WERI-Rb-1 (cell line): ENCODE measurements around the gene POU3F2.
A peak's percentile ranks its signal among the peaks of the same experiment; 100 is the strongest.

Experiments used
- DNase-seq: peaks from one replicate; pipeline ENCODE4 v3.0.0-alpha.2; 2020
- H3K27ac ChIP-seq: fragments of 250-450 bp; sonication (Bioruptor Pico); 2 replicates; pipeline ENCODE4 v1.5.1; 2020; ENCODE audit warnings: mild to moderate bottlenecking, moderate library complexity
- H3K27me3 ChIP-seq: fragments of 250-450 bp; sonication (Bioruptor Pico); 2 replicates; pipeline ENCODE4 v1.5.1; 2021; ENCODE audit warnings: mild to moderate bottlenecking, low read depth, moderate library complexity; ENCODE audit not compliant: insufficient read depth, severe bottlenecking
- H3K36me3 ChIP-seq: fragments of 250-450 bp; sonication (Bioruptor Pico); 2 replicates; pipeline ENCODE4 v1.5.1; 2020; ENCODE audit warnings: mild to moderate bottlenecking, moderate library complexity
- H3K4me3 ChIP-seq: 2 replicates; pipeline ENCODE4 v1.5.1; 2011; ENCODE audit warnings: low read depth, mild to moderate bottlenecking, control low read depth, low read length
- H3K9me3 ChIP-seq: fragments of 250-450 bp; sonication (Bioruptor Pico); 2 replicates; pipeline ENCODE4 v1.5.1; 2021; ENCODE audit warnings: mild to moderate bottlenecking, moderate library complexity; ENCODE audit not compliant: severe bottlenecking
- TF ChIP-seq, protein P1 (sequence below): IDR thresholded peaks from 2 replicates; pipeline ENCODE4 v1.5.1; 2011; ENCODE audit warnings: low read depth, mild to moderate bottlenecking, control low read depth, inconsistent platforms, low read length

Gene POU3F2

GRCh38 chr6:98828211-98828788 lies 6.1 kb upstream of the POU3F2 start:
- TF ChIP-seq, protein P1, sequence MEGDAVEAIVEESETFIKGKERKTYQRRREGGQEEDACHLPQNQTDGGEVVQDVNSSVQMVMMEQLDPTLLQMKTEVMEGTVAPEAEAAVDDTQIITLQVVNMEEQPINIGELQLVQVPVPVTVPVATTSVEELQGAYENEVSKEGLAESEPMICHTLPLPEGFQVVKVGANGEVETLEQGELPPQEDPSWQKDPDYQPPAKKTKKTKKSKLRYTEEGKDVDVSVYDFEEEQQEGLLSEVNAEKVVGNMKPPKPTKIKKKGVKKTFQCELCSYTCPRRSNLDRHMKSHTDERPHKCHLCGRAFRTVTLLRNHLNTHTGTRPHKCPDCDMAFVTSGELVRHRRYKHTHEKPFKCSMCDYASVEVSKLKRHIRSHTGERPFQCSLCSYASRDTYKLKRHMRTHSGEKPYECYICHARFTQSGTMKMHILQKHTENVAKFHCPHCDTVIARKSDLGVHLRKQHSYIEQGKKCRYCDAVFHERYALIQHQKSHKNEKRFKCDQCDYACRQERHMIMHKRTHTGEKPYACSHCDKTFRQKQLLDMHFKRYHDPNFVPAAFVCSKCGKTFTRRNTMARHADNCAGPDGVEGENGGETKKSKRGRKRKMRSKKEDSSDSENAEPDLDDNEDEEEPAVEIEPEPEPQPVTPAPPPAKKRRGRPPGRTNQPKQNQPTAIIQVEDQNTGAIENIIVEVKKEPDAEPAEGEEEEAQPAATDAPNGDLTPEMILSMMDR, result no peak
- DNase-seq, result no peak
- Histone ChIP-seq H3K9me3 (no peaks in the 10 kb centered on the region), H3K36me3 (no peaks in the 10 kb centered on the region), H3K27ac (no peak overlapping the region), H3K4me3 (no peak overlapping the region), H3K27me3 (peaks cover 96% of the 10 kb centered on the region)

- Histone ChIP-seq H3K27ac (no peak overlapping the region), H3K36me3 (no peaks in the 10 kb centered on the region), H3K4me3 (no peak overlapping the region), H3K9me3 (no peaks in the 10 kb centered on the region), H3K27me3 (peaks cover 96% of the 10 kb centered on the region)
- no peak for DNase-seq
- TF ChIP-seq, protein P1, result no peak
Observed at GRCh38 chr6:98828941-98829411, 5.4 kb upstream of the POU3F2 start.

- TF ChIP-seq, protein P1, result no peak
- DNase-seq, result no peak
- Histone ChIP-seq H3K4me3 (no peak overlapping the region), H3K36me3 (no peaks in the 10 kb centered on the region), H3K27ac (no peak overlapping the region), H3K27me3 (peaks cover 88% of the 10 kb centered on the region), H3K9me3 (no peaks in the 10 kb centered on the region)
Observed at GRCh38 chr6:98830146-98830545, 4.2 kb upstream of the POU3F2 start.

GRCh38 chr6:98831057-98831958 lies 3.1 kb upstream of the POU3F2 start:
- TF ChIP-seq, protein P1, result no peak
- Histone ChIP-seq H3K27ac (no peak overlapping the region), H3K9me3 (no peaks in the 10 kb centered on the region), H3K4me3 (peak overlapping the region; percentile 55), H3K36me3 (no peaks in the 10 kb centered on the region), H3K27me3 (peaks cover 88% of the 10 kb centered on the region)
- no peak for DNase-seq

- Histone ChIP-seq H3K27ac (no peak overlapping the region), H3K36me3 (no peaks in the 10 kb centered on the region), H3K9me3 (no peaks in the 10 kb centered on the region), H3K27me3 (peaks cover 88% of the 10 kb centered on the region), H3K4me3 (peak overlapping the region; percentile 55)
- TF ChIP-seq, protein P1, result no peak
- no peak for DNase-seq
Observed at GRCh38 chr6:98831959-98832283, 2.5 kb upstream of the POU3F2 start.
